HG03175 (cell line): Measurements from ENCODE around the gene UTP18.
"Not testable (repeated sequence)": the region's sequence is repeated elsewhere in the genome, so short reads cannot be mapped to it uniquely, and the experiment has no call there.

Experiments
- ATAC-seq: cut with Tn5 transposase; IDR thresholded peaks from one replicate; pipeline ENCODE4 v1.9.1; 2021; ENCODE audit warnings: mild to moderate bottlenecking, moderate library complexity; ENCODE audit not compliant: unreplicated experiment

The UTP18 gene

GRCh38 chr17:51258756-51259563, 1.4 kb upstream of the UTP18 start:
- ATAC-seq: no peak

GRCh38 chr17:51259564-51260236, 646 bp upstream of the UTP18 start, which contains the start of gene MBTD1:
Gene MBTD1, minus strand, starts transcription at chr17:51260049. Its CDS starts 34,888 bp downstream, at chr17:51225161.
- peak; percentile 78 for ATAC-seq

GRCh38 chr17:51261024-51261963, 948 bp downstream of the UTP18 start:
- ATAC-seq: peak; percentile 2

DNA sequence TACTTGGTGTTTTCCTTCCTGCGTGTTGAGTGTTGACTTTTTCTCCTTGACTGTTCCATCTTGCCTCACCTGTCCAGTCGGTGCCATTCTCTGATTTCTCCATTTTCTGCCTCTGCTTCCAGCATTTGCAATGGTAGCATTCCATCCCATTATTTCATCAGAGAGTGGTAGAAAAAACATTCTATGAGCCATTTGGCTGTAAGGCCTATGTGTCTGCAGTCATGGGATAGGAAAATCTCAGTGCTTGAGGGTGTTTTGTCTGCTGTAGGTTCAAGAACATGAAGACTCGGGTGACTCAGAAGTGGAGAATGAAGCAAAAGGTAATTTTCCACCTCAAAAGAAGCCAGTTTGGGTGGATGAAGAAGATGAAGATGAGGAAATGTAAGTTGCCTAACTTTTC, 2.7 kb downstream of the UTP18 start:
- no peak for ATAC-seq

DNA sequence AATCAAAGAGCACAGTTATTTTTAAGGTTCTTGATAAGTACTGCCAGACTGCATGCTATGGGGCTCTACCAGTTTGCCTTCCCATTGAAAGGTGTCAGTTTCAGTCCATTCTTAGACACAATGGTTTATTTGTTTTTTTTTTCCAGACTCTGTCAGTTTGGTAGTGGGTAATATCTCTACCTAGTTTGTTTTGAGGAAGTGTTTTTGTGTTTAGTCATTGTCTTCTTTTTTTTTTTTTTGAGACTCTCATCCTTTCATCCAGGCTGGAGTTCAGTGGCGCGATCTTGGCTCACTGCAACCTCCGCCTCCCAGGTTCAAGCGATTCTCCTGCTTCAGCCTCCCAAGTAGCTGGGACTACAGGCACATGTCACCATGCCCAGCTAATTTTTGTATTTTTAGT, 4.1 kb downstream of the UTP18 start:
- ATAC-seq: not testable (repeated sequence)

DNA sequence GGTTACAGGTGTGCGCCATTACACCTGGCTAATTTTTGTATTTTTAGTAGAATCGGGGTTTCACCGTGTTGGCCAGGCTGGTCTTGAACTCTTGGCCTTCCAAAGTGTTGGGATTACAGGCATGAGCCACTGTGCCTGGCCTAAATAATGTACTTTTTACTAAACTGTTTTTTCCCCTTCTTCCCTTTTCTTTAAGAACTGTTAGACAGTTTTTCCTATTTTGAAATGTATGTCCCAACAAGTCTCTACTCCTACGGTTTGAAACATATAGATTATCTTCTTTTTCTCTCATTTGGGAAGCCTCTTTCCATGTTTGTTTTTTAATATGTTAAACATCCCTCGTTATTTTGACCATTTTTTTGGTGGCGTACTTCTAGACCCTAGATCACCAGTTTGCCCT, 9.6 kb downstream of the UTP18 start:
- ATAC-seq: no peak

- ATAC-seq: no peak
Measured at GRCh38 chr17:51270636-51271035, 10.3 kb downstream of the UTP18 start.

DNA sequence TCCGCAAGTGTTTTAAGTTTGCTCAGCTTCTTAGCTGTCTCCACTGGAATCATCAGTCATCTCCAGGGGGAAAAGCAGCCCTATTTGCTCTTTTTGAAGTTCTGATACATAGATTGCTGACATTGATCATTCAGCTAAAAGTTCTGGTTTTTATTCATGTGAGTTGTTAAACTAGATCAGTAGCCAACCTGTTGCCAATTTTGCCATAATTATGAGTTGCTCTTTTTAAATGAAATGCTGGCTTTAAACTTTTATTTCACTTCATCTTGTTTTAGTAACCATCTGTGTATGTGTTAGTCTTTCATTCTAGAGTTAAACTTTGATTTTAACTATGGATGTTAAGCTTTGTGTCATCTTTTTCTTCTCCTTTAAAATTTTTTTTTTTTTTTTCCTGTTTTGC, 12.5 kb downstream of the UTP18 start:
- no peak for ATAC-seq

- no peak for ATAC-seq
Measured at GRCh38 chr17:51275381-51275780, 15.0 kb downstream of the UTP18 start.

DNA sequence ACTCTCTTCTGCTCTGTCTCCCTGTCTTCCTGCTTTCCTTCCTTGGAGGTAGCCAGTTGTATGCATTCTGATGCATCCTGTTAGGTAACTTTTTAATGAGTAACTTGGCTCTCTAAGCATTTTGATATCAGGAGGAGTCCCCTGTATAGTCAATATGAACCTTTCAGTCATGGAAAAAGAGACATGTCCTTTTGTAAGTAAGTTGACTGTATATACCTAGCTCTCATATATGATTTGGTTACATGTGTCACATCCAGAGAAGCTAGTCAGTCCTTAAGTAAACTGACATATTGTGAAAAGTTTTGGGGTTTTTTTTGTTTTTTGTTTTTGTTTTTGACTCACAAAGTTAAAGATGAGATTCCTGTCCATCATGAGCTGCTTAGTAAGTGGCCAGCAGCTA, 18.8 kb downstream of the UTP18 start:
- ATAC-seq: no peak

GRCh38 chr17:51287412-51287811, 27.1 kb downstream of the UTP18 start:
- no peak for ATAC-seq

GRCh38 chr17:51289696-51290111, 29.4 kb downstream of the UTP18 start:
- no peak for ATAC-seq

DNA sequence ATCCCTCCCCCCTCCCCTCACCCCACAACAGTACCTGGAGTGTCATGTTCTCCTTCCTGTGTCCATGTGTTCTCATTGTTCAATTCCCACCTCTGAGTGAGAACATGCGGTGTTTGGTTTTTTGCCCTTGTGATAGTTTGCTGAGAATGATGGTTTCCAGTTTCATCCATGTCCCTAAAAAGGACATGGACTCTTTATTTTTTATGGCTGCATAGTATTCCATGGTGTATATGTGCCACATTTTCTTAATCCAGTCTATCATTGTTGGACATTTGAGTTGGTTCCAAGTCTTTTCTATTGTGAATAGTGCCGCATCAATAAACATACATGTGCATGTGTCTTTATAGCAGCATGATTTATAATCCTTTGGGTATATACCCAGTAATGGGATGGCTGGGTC, 34.0 kb downstream of the UTP18 start:
- ATAC-seq: not testable (repeated sequence)

- no peak for ATAC-seq
Measured at GRCh38 chr17:51298508-51299371, 38.4 kb downstream of the UTP18 start.

GRCh38 chr17:51299859-51300258, 39.5 kb downstream of the UTP18 start:
- no peak for ATAC-seq

DNA sequence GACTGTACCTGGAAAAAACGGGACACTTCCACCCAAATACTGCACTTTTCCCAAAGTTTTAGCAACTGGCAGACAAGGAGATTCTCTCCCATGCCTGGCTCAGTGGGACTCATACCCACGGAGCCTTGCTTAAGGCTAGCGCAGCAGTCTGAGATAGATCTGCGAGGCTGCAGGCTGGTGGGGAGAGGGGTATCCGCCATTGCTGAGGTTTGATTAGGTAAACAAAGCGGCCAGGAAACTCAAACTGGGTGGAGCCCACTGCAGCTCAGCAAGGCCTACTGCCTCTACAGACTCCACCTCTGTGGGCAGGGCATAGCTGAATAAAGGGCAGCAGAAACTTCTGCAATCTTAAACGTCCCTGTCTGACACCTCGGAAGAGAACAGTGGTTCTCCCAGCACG, 44.8 kb downstream of the UTP18 start:
- no peak for ATAC-seq

DNA sequence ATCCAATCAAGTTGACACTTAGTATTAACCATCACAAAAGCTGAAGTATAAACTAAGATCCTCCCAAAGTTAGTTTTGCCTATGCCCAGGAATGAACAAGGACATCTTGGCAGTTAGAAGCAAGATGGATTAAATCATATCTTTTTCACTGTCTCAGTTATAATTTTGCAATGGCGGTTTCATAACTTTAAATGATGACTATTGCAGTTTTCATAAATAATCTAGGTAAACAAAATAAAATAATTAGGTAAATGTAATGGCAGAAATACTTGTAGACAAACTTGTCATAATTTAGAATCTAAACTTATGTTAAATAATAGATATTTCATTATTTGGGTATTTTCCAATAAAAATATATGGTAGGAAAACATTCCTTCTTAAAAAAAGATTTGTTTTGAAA, 51.7 kb downstream of the UTP18 start:
- ATAC-seq: not testable (repeated sequence)

GRCh38 chr17:51319186-51319585, 58.8 kb downstream of the UTP18 start:
- ATAC-seq: no peak

DNA sequence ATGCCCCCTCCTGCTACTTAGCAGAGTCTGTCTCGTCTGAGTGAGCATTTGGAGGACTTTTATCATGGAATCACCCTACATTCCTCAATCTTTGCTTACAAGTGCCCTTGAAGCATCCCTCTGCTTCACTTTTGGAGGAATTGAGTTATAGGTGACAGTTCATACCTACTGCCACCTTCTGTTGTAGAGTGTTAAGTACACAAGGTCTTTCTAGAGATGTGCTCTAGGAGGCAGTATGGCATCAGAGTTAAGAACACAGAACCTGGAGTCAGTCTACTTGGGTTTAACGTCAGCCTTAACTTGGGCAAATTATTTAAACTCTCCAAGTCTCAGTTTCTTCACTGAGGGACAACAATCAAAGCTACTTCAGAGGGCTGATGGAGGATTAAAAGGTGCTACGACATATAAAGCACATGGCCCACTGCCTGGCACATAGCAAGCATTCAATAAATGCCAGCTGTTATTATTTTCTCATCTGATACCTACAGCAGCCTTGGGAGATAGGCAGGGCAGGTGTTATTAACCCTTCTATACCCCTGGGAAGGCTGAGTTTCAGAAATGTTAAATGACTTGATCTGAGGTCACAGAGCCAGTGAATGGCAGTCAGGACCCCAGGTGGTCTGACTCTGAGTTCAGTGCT, 62.2 kb downstream of the UTP18 start:
- ATAC-seq: no peak

DNA sequence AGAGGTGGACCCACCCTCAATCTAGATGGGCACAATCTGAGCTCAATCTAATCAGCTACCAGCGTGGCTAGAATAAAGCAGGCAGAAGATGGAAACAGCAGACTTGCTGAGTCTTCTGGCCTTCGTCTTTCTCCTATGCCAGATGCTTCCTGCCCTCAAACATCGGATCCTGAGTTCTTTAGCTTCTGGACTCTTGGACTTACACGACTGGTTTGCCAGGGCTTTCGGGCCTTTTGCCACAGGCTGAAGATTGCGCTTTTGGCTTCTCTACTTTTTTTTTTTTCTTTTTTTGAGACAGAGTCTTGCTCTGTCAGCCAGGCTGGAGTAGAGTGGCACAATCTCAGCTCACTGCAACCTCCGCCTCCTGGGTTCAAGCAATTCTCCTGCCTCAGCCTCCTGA, 65.1 kb downstream of the UTP18 start:
- no peak for ATAC-seq
